ENCODE data around the gene VIPR2.
A peak's percentile ranks its signal among the peaks of the same experiment; 100 is the strongest.

VIPR2 gene

DNA sequence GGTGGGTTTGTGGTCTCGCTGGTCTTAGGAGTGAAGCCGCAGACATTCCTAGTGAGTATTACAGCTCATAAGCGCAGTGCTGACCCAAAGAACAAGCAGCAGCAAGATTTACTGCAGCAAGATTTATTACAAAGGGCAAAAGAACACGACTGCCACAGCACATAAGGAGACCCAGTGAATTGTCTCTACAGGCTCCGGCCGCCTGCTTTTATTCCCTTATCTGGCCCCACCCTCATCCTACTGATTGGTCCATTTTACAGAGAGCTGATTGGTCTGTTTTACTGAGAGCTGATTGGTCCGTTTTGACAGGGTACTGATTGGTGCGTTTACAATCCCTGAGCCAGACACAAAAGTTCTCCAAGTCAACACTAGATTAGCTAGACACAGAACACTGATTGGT, 82.1 kb downstream of the VIPR2 start:
- no CpG with 5 or more reads among the region's 8 CpGs for whole genome bisulfite sequencing (ENCODE audit: extremely low coverage, insufficient coverage, insufficient read length)
- Histone ChIP-seq H3K79me2 (ENCODE audit: control insufficient read depth, insufficient read depth, low read length, poor library complexity) (no peaks in the 10 kb centered on the region), H2AFZ (ENCODE audit: insufficient read depth, low read length, poor library complexity) (no peak overlapping the region), H4K12ac (ENCODE audit: low read depth, low read length) (no peak overlapping the region), H3K4ac (ENCODE audit: low read depth, low read length) (no peak overlapping the region), H3K9ac (ENCODE audit: low read length) (no peak overlapping the region), H3K9me3 (ENCODE audit: insufficient read depth, low read depth, low read length) (peaks cover 10% of the 10 kb centered on the region), H3K23ac (ENCODE audit: low read length) (no peak overlapping the region), H3K27me3 (ENCODE audit: insufficient read depth, low read length) (no peaks in the 10 kb centered on the region), H3K14ac (ENCODE audit: low read length) (no peak overlapping the region), H3K4me3 (ENCODE audit: low read depth, low read length) (no peak overlapping the region), H4K91ac (ENCODE audit: low read depth, low read length) (no peak overlapping the region), H3K4me1 (ENCODE audit: control insufficient read depth in 1 of 2, insufficient read depth in 2 of 2, low read length in 2 of 2) (peaks cover 4 to 8% of the 10 kb centered on the region in 2 experiments), H3K4me2 (ENCODE audit: low read length) (no peak overlapping the region), H3K27ac (ENCODE audit: low read depth, low read length) (no peak overlapping the region), H2BK120ac (ENCODE audit: insufficient read depth, low read length, poor library complexity) (no peak overlapping the region), H2BK5ac (ENCODE audit: low read depth, low read length, poor library complexity) (no peak overlapping the region), H2AK5ac (ENCODE audit: low read length) (no peak overlapping the region), H3K18ac (ENCODE audit: low read length) (no peak overlapping the region), H4K8ac (ENCODE audit: low read depth, low read length) (no peak overlapping the region), H2BK12ac (ENCODE audit: low read length) (no peak overlapping the region), H3K36me3 (ENCODE audit: control insufficient read depth in 1 of 2, insufficient read depth in 2 of 2, low read length in 2 of 2) (no peaks in the 10 kb centered on the region), H3K79me1 (ENCODE audit: low read length) (peaks cover 3% of the 10 kb centered on the region)
- DNase-seq = no peak

DNA sequence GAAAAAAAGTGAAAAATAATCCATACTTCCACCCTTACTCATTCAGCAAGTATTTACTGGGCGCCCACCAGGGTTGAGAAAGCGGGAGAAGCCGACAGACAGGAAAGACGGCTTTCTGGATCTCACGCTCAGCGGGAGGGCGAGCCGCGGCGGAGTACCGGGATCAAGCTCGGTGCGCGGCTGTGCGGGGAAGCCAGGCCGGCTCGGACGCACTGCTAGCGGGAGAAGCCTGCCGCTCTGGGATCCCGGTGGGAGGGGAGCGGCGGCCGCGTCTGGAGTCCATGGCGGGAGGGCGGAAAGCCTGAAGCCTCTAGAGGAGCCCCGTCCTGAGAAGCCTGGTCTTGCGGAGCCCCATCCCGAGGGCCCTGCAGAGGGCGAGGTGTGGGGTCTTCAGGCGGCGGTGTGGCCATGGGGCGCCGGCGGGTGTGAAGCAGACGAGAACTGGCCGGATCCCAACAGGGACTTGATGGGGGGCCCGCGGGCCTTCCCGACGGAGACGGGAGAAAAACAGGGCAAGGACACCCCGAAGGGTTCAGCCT, 82.9 kb downstream of the VIPR2 start:
- Histone ChIP-seq H3K18ac (ENCODE audit: low read length) (peak overlapping the region; percentile 7), H3K36me3 (ENCODE audit: control insufficient read depth in 1 of 2, insufficient read depth in 2 of 2, low read length in 2 of 2) (no peaks in the 10 kb centered on the region), H4K8ac (ENCODE audit: low read depth, low read length) (no peak overlapping the region), H3K9ac (ENCODE audit: low read length) (no peak overlapping the region), H2BK5ac (ENCODE audit: low read depth, low read length, poor library complexity) (no peak overlapping the region), H3K27me3 (ENCODE audit: insufficient read depth, low read length) (no peaks in the 10 kb centered on the region), H3K4me3 (ENCODE audit: low read depth, low read length) (no peak overlapping the region), H3K27ac (ENCODE audit: low read depth, low read length) (no peak overlapping the region), H3K4me2 (ENCODE audit: low read length) (peak overlapping the region; percentile 13), H2AK5ac (ENCODE audit: low read length) (no peak overlapping the region), H3K79me2 (ENCODE audit: control insufficient read depth, insufficient read depth, low read length, poor library complexity) (no peaks in the 10 kb centered on the region), H2AFZ (ENCODE audit: insufficient read depth, low read length, poor library complexity) (no peak overlapping the region), H4K12ac (ENCODE audit: low read depth, low read length) (no peak overlapping the region), H3K4me1 (ENCODE audit: control insufficient read depth in 1 of 2, insufficient read depth in 2 of 2, low read length in 2 of 2) (peaks cover 4 to 8% of the 10 kb centered on the region in 2 experiments), H3K14ac (ENCODE audit: low read length) (no peak overlapping the region), H4K91ac (ENCODE audit: low read depth, low read length) (peak overlapping the region; percentile 48), H3K79me1 (ENCODE audit: low read length) (peaks cover 3% of the 10 kb centered on the region), H3K4ac (ENCODE audit: low read depth, low read length) (no peak overlapping the region), H2BK12ac (ENCODE audit: low read length) (peak overlapping the region; percentile 5), H2BK120ac (ENCODE audit: insufficient read depth, low read length, poor library complexity) (peak overlapping the region; percentile 3), H3K9me3 (ENCODE audit: insufficient read depth, low read depth, low read length) (peaks cover 11% of the 10 kb centered on the region), H3K23ac (ENCODE audit: low read length) (no peak overlapping the region)
- peak; percentile 56 to 71 for DNase-seq
- WGBS (ENCODE audit: extremely low coverage, insufficient coverage, insufficient read length) = no CpG with 5 or more reads among the region's 44 CpGs

DNA sequence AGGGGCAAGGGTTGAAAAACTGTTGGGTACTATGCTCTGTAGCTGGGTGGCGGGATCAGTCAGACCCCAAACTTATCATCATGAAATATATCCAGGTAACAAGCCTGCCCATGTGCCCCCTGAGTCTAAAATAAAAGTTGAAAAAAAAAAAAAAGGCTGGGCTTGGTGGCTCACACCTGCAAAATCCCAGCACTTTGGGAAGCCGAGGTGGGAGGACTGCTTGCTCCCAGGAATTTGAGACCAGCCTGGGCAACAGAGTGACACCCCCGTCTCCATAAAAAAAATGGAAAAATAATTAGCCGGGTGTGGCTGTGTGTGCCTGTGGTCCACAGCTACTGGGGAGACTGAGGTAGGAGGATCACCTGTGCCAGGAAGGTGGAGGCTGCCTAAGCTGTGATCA, 83.5 kb downstream of the VIPR2 start:
- Histone ChIP-seq H4K91ac (ENCODE audit: low read depth, low read length) (no peak overlapping the region), H2BK120ac (ENCODE audit: insufficient read depth, low read length, poor library complexity) (no peak overlapping the region), H2AFZ (ENCODE audit: insufficient read depth, low read length, poor library complexity) (no peak overlapping the region), H3K18ac (ENCODE audit: low read length) (no peak overlapping the region), H3K9ac (ENCODE audit: low read length) (no peak overlapping the region), H2BK12ac (ENCODE audit: low read length) (no peak overlapping the region), H3K4ac (ENCODE audit: low read depth, low read length) (no peak overlapping the region), H3K4me1 (ENCODE audit: control insufficient read depth in 1 of 2, insufficient read depth in 2 of 2, low read length in 2 of 2) (peaks cover 4 to 8% of the 10 kb centered on the region in 2 experiments), H3K36me3 (ENCODE audit: control insufficient read depth in 1 of 2, insufficient read depth in 2 of 2, low read length in 2 of 2) (no peaks in the 10 kb centered on the region), H2BK5ac (ENCODE audit: low read depth, low read length, poor library complexity) (no peak overlapping the region), H4K12ac (ENCODE audit: low read depth, low read length) (no peak overlapping the region), H3K27ac (ENCODE audit: low read depth, low read length) (no peak overlapping the region), H3K9me3 (ENCODE audit: insufficient read depth, low read depth, low read length) (peaks cover 10% of the 10 kb centered on the region), H3K27me3 (ENCODE audit: insufficient read depth, low read length) (no peaks in the 10 kb centered on the region), H3K79me1 (ENCODE audit: low read length) (peaks cover 3% of the 10 kb centered on the region), H4K8ac (ENCODE audit: low read depth, low read length) (no peak overlapping the region), H3K79me2 (ENCODE audit: control insufficient read depth, insufficient read depth, low read length, poor library complexity) (no peaks in the 10 kb centered on the region), H3K23ac (ENCODE audit: low read length) (no peak overlapping the region), H3K14ac (ENCODE audit: low read length) (no peak overlapping the region), H2AK5ac (ENCODE audit: low read length) (no peak overlapping the region), H3K4me2 (ENCODE audit: low read length) (no peak overlapping the region), H3K4me3 (ENCODE audit: low read depth, low read length) (no peak overlapping the region)
- no peak for DNase-seq
- WGBS (ENCODE audit: extremely low coverage, insufficient coverage, insufficient read length) = no CpG with 5 or more reads among the region's 4 CpGs

DNA sequence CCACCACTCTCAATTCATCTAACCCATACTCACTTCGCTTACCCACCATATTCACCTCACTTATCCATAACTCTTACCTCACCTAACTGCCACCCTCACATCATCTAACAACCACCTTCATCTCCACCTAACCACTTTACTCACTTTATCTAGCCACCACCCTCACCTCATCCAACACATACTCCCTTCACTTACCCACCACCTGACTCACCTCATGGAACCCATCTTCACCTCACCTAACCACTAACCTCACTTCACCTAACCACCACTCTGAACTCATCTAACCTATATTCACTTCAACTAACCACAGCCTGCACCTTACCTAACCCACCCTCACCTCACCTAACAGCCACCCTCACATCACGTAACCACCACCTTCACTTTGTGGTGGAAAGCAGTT, 84.2 kb downstream of the VIPR2 start:
- WGBS (ENCODE audit: extremely low coverage, insufficient coverage, insufficient read length) = 100% methylated on average over 1 of the region's 2 CpGs
- Histone ChIP-seq H3K27me3 (ENCODE audit: insufficient read depth, low read length) (no peaks in the 10 kb centered on the region), H3K4me3 (ENCODE audit: low read depth, low read length) (no peak overlapping the region), H3K27ac (ENCODE audit: low read depth, low read length) (no peak overlapping the region), H2BK12ac (ENCODE audit: low read length) (no peak overlapping the region), H3K23ac (ENCODE audit: low read length) (no peak overlapping the region), H3K4me1 (ENCODE audit: control insufficient read depth in 1 of 2, insufficient read depth in 2 of 2, low read length in 2 of 2) (peaks cover 4 to 8% of the 10 kb centered on the region in 2 experiments), H3K9me3 (ENCODE audit: insufficient read depth, low read depth, low read length) (peaks cover 7% of the 10 kb centered on the region), H3K36me3 (ENCODE audit: control insufficient read depth in 1 of 2, insufficient read depth in 2 of 2, low read length in 2 of 2) (no peaks in the 10 kb centered on the region), H3K4me2 (ENCODE audit: low read length) (no peak overlapping the region), H3K18ac (ENCODE audit: low read length) (no peak overlapping the region), H2BK120ac (ENCODE audit: insufficient read depth, low read length, poor library complexity) (no peak overlapping the region), H3K79me2 (ENCODE audit: control insufficient read depth, insufficient read depth, low read length, poor library complexity) (no peaks in the 10 kb centered on the region), H3K4ac (ENCODE audit: low read depth, low read length) (no peak overlapping the region), H4K12ac (ENCODE audit: low read depth, low read length) (no peak overlapping the region), H3K9ac (ENCODE audit: low read length) (no peak overlapping the region), H3K79me1 (ENCODE audit: low read length) (peaks cover 3% of the 10 kb centered on the region), H4K91ac (ENCODE audit: low read depth, low read length) (no peak overlapping the region), H3K14ac (ENCODE audit: low read length) (no peak overlapping the region), H2BK5ac (ENCODE audit: low read depth, low read length, poor library complexity) (no peak overlapping the region), H2AFZ (ENCODE audit: insufficient read depth, low read length, poor library complexity) (no peak overlapping the region), H4K8ac (ENCODE audit: low read depth, low read length) (no peak overlapping the region), H2AK5ac (ENCODE audit: low read length) (no peak overlapping the region)
- no peak for DNase-seq

Data from trophoblast cell (in vitro differentiated cells and primary cell).